ENCODE data around the gene TRMT10C.
"Not testable (repeated sequence)": the region's sequence is repeated elsewhere in the genome, so short reads cannot be mapped to it uniquely, and the experiment has no call there.

The TRMT10C gene

DNA sequence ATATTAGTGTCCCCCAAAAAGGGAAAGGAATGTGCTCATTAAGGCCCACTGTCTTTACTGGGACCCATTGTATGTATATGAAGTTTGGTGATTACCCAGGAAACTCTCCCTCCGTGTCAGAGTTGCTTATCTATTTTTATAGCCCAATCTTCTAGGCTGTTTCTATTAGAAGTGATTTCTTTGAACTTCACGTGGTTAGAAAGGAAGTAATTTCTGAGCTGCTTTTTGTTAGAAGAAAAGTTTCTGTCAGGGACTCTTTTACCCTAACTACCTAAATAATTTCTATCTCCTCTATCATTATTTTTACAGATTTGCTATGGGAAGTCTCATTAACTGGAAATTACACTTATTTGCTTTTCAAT, 31.0 kb upstream of the TRMT10C start:
- H3K4me1 ChIP-seq (ENCODE audit: control insufficient read depth, low read depth, low read length) = peaks cover 4% of the 10 kb centered on the region
- no peaks in the 10 kb centered on the region for H3K9me3 ChIP-seq (ENCODE audit: control insufficient read depth, low read depth, low read length)
- no peaks in the 10 kb centered on the region for H3K27me3 ChIP-seq (ENCODE audit: control insufficient read depth, insufficient read depth, low read length)
- no peak overlapping the region for H3K9ac ChIP-seq (ENCODE audit: low read length)
- H3K4me3 ChIP-seq (ENCODE audit: low read length) = no peak overlapping the region
- no peaks in the 10 kb centered on the region for H3K36me3 ChIP-seq (ENCODE audit: control insufficient read depth, low read depth, low read length)
- no peak overlapping the region for H3K27ac ChIP-seq (ENCODE audit: low read length)

DNA sequence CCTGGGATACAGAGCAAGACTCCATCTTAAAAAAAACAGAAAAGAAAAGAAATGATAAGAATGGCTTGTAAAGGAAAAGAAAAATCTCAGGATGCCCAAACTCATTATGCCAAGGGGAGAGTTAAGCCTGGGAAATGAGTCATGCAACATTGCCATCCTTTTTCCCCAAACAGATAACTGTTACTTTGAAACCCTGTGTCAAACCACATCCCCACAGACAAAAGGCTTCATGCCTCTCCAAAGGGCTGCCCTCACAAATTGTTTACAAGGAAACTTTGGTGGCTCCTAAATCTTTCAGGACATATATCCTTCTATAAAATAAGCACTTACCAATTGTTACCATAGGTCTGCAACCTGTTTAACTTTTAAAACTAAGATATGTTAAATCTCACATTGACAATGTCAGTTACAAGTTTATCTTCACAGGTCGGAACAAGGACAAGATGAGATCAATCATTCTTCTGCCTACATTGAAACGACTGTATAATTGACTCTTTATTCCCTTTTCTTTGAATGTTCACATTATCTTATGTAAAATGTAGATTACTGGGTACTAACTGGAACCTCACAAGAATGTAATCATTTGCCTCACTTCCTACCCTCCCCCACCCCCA, 30.1 kb upstream of the TRMT10C start:
- Histone ChIP-seq H3K9ac (ENCODE audit: low read length) (no peak overlapping the region), H3K27ac (ENCODE audit: low read length) (no peak overlapping the region), H3K4me1 (ENCODE audit: control insufficient read depth, low read depth, low read length) (peaks cover 4% of the 10 kb centered on the region)

DNA sequence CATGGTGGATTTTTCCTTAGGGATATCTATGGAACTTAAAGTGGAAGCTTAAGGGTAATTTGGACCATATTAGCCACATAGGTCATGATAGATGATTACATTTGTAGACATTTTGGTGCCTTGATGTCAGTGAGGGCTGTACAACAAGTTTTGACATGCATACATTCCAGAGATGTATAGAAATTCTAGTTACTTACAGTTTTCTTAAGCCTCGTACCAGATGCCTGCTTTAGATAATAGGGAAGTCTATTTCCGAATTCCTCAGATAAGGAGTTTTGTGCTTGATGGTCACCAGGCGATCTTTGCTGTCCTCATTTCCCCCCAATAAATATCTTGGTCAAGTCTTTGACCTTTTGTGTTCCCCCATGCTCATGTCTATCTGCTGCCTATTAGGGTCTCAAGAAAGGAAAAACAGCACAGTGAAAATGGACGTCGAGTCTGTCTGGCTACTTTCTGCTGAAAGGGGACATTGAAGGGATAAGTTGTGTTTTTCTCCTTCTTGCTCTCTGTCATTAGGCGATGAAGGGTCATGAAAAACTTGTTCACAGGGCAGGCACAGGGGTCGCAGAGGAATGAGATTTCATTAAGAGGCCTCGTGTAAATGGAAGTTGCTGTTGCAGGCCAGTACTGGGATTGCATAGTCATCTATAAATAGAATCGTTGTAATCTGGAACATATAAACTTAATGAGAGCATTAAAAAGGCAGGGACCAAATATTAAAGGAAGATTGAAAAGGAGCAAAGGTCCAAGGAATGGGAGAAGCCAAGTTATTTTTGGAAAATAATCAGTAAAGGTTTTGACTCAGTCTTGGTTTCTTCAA, 28.7 kb upstream of the TRMT10C start:
- no peaks in the 10 kb centered on the region for H3K36me3 ChIP-seq (ENCODE audit: control insufficient read depth, low read depth, low read length)
- H3K27ac ChIP-seq (ENCODE audit: low read length) = no peak overlapping the region
- no peak overlapping the region for H3K9ac ChIP-seq (ENCODE audit: low read length)
- H3K9me3 ChIP-seq (ENCODE audit: control insufficient read depth, low read depth, low read length) = no peaks in the 10 kb centered on the region
- H3K4me3 ChIP-seq (ENCODE audit: low read length) = no peak overlapping the region
- H3K27me3 ChIP-seq (ENCODE audit: control insufficient read depth, insufficient read depth, low read length) = no peaks in the 10 kb centered on the region
- peaks cover 4% of the 10 kb centered on the region for H3K4me1 ChIP-seq (ENCODE audit: control insufficient read depth, low read depth, low read length)

More for the DNA sequence above, 30.1 kb upstream of the TRMT10C start:
- Histone ChIP-seq H3K36me3 (ENCODE audit: control insufficient read depth, low read depth, low read length) (no peaks in the 10 kb centered on the region), H3K4me3 (ENCODE audit: low read length) (no peak overlapping the region), H3K27me3 (ENCODE audit: control insufficient read depth, insufficient read depth, low read length) (no peaks in the 10 kb centered on the region), H3K9me3 (ENCODE audit: control insufficient read depth, low read depth, low read length) (no peaks in the 10 kb centered on the region)

DNA sequence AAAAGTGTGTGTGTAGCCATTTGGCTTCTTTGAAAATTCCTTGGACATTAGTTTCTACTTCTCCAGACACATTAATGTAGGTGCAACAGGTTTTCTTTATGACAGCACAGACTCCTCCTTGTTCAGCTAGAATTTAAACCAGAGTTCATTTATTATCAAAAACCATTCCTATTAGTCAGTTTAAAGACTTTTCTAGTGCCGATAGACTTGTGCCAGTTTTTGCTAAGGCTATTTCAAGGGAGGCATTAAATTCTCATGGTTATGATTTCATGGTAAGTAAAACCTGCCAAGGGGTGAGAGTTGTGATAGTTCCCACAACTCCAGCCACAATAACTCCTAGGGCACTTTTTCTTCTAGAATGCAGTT, 28.1 kb upstream of the TRMT10C start:
- Histone ChIP-seq H3K9ac (ENCODE audit: low read length) (no peak overlapping the region), H3K4me1 (ENCODE audit: control insufficient read depth, low read depth, low read length) (peaks cover 4% of the 10 kb centered on the region), H3K36me3 (ENCODE audit: control insufficient read depth, low read depth, low read length) (no peaks in the 10 kb centered on the region), H3K4me3 (ENCODE audit: low read length) (no peak overlapping the region), H3K9me3 (ENCODE audit: control insufficient read depth, low read depth, low read length) (no peaks in the 10 kb centered on the region), H3K27ac (ENCODE audit: low read length) (no peak overlapping the region), H3K27me3 (ENCODE audit: control insufficient read depth, insufficient read depth, low read length) (no peaks in the 10 kb centered on the region)

DNA sequence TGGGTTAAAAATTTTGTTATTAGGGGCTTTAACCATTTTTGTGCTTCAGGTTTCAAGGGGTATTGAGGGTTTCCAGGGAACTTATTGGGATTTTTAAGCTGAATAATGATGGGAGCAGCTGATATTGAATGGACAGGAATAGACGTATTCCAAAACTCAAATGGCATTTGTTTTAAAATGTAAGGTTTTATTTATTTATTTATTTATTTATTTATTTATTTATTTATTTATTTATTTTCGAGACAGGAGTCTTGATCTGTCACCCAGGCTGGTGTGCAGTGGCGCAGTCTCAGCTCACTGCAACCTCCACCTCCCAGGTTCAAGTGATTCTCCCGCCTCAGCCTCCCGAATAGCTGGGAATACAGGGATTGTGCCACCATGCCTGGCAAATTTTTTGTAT, 26.4 kb upstream of the TRMT10C start:
- Histone ChIP-seq H3K36me3 (ENCODE audit: control insufficient read depth, low read depth, low read length) (no peaks in the 10 kb centered on the region), H3K4me3 (ENCODE audit: low read length) (no peak overlapping the region), H3K9ac (ENCODE audit: low read length) (no peak overlapping the region), H3K27me3 (ENCODE audit: control insufficient read depth, insufficient read depth, low read length) (no peaks in the 10 kb centered on the region), H3K9me3 (ENCODE audit: control insufficient read depth, low read depth, low read length) (no peaks in the 10 kb centered on the region), H3K4me1 (ENCODE audit: control insufficient read depth, low read depth, low read length) (peaks cover 4% of the 10 kb centered on the region), H3K27ac (ENCODE audit: low read length) (no peak overlapping the region)

DNA sequence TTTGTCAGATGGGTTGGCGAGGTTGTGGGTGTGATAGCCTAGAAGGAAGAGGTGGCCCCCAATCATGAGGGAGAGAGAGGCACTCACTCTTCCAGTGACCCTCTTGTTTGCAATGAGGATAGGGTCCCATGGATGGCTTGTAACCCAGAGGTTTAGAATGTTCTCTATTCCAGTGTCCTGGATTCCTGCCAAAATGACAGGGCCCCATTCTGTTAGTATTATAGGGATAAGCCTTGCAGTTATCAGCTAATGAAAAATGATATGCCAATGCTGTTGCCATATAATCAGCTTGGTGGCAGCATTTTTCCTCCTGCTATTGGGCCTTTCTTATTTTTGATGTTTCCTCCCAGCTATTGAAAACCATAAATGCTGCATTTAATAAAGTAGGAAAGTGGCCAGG, 25.4 kb upstream of the TRMT10C start:
- H3K4me3 ChIP-seq (ENCODE audit: low read length) = no peak overlapping the region
- no peaks in the 10 kb centered on the region for H3K36me3 ChIP-seq (ENCODE audit: control insufficient read depth, low read depth, low read length)
- peaks cover 4% of the 10 kb centered on the region for H3K4me1 ChIP-seq (ENCODE audit: control insufficient read depth, low read depth, low read length)
- H3K27me3 ChIP-seq (ENCODE audit: control insufficient read depth, insufficient read depth, low read length) = no peaks in the 10 kb centered on the region
- H3K9ac ChIP-seq (ENCODE audit: low read length) = no peak overlapping the region
- H3K27ac ChIP-seq (ENCODE audit: low read length) = no peak overlapping the region
- no peaks in the 10 kb centered on the region for H3K9me3 ChIP-seq (ENCODE audit: control insufficient read depth, low read depth, low read length)

DNA sequence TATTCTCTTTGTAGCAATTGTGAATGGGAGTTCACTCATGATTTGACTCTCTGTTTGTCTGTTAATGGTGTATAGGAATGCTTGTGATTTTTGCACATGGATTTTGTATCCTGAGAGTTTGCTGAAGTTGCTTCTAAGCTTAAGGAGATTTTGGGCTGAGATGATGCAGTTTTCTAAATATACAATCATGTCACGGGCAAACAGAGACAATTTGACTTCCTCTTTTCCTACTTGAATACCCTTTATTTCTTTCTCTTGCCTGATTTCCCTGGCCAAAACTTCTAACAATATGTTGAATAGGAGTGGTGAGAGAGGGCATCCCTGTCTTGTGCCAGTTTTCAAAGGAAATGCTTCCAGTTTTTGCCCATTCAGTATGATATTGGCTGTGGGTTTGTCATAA, 24.7 kb upstream of the TRMT10C start:
- H3K9ac ChIP-seq (ENCODE audit: low read length) = not testable (repeated sequence)

DNA sequence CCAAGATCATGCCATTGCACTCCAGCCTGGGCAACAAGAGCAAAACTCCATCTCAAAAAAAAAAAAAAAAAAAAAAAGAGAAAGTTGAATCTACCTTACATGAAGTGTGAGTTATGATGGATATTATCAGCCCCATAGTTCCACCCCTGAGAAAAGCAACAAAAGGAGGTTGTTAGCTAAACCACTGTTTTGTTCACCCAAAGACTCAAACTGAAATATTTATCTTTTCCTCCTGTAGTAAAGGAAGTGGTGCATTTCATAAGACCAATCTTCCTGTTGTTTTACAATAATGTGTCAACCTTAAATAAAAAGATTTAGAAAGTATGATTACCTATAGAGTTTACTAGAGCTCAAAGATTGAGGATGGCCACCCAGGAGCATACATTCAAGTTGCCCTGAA, 18.7 kb upstream of the TRMT10C start:
- Histone ChIP-seq H3K4me3 (ENCODE audit: low read length) (no peak overlapping the region), H3K27me3 (ENCODE audit: control insufficient read depth, insufficient read depth, low read length) (no peaks in the 10 kb centered on the region), H3K9me3 (ENCODE audit: control insufficient read depth, low read depth, low read length) (no peaks in the 10 kb centered on the region), H3K4me1 (ENCODE audit: control insufficient read depth, low read depth, low read length) (no peaks in the 10 kb centered on the region), H3K9ac (ENCODE audit: low read length) (no peak overlapping the region), H3K27ac (ENCODE audit: low read length) (no peak overlapping the region), H3K36me3 (ENCODE audit: control insufficient read depth, low read depth, low read length) (no peaks in the 10 kb centered on the region)

More for the DNA sequence above, 24.7 kb upstream of the TRMT10C start:
- H3K9me3 ChIP-seq (ENCODE audit: control insufficient read depth, low read depth, low read length); H3K27ac ChIP-seq (ENCODE audit: low read length); H3K36me3 ChIP-seq (ENCODE audit: control insufficient read depth, low read depth, low read length); H3K4me3 ChIP-seq (ENCODE audit: low read length); H3K4me1 ChIP-seq (ENCODE audit: control insufficient read depth, low read depth, low read length); H3K27me3 ChIP-seq (ENCODE audit: control insufficient read depth, insufficient read depth, low read length): not testable (repeated sequence)

DNA sequence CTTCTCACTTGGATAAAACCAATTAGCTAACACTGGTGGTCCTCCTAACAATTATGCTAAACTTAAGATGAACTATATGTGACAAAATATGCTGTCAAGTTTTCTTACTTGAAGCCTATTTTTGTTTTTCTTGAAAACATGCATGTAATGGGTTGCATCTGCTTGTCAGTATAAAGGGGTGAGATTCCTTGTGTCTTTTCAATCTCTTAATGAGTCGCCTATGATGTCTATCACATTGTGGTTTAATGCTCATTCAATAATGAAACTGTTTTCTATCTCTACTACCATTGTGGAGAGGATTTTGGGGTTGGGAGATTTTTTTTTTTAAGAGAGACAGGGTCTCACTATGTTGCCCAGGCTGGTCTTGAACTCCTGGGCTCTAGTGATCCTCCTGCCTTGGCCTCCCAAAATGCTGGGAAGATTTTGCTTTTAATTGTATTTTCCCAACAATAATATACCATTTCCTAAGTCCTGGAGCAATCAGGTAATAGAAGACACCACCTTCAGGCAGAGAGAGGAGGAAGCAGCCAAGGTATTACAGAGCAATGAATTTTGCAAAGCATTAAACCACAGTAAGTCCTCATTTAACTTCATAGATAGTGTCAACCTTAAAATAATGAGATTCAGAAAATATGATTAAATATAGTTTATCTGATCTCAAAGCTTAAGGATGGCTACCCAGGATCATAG, 17.4 kb upstream of the TRMT10C start:
- no peak overlapping the region for H3K9ac ChIP-seq (ENCODE audit: low read length)
- no peak overlapping the region for H3K4me3 ChIP-seq (ENCODE audit: low read length)
- H3K9me3 ChIP-seq (ENCODE audit: control insufficient read depth, low read depth, low read length) = no peaks in the 10 kb centered on the region
- H3K27me3 ChIP-seq (ENCODE audit: control insufficient read depth, insufficient read depth, low read length) = no peaks in the 10 kb centered on the region
- H3K27ac ChIP-seq (ENCODE audit: low read length) = no peak overlapping the region
- H3K36me3 ChIP-seq (ENCODE audit: control insufficient read depth, low read depth, low read length) = no peaks in the 10 kb centered on the region
- H3K4me1 ChIP-seq (ENCODE audit: control insufficient read depth, low read depth, low read length) = peaks cover 5% of the 10 kb centered on the region

DNA sequence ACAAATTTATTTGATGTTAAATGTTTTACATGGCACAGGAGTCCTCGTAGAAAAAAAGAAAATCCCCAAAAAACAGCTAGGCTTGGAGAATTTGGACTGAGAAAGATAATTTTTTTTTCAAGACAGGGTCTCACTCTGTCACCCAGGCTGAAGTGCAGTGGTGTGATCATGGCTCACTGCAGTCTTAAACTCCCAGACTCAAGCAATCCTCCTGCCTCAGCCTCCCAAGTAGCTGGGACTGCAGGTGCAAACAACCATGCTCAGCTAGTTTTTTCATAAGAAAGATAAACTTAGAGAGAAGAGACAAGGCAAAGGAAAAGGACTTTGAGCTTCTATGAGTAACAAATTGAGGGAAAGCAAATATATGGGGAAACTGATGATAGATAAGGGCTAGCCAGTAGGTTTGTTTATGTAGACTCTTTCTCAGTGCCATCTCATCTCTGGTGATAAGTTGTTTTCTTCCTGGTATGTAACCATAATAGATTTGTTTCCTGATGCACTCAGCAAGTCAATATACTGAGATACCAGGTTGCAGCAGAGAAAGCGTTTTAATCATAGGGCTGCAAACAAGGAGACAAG, 13.1 kb upstream of the TRMT10C start:
- no peaks in the 10 kb centered on the region for H3K9me3 ChIP-seq (ENCODE audit: control insufficient read depth, low read depth, low read length)

DNA sequence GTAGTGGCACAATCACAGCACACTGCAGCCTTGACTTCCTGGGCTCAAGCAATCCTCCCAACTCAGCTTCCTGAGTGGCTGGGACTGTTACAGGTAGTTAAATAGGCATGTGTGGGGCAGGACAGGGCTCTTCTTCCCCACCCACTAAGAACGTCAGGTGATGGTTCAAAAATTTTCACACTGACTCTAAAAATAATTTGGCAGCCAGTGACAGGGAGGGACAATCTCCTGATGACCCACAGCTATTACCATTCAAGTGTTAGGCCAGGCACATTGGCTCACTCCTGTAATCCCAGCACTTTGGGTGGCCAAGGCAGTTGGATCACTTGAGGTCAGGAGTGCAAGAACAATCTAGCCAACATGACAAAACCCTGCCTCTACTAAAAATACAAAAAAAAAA, 12.2 kb upstream of the TRMT10C start:
- no peaks in the 10 kb centered on the region for H3K36me3 ChIP-seq (ENCODE audit: control insufficient read depth, low read depth, low read length)
- peaks cover 5% of the 10 kb centered on the region for H3K4me1 ChIP-seq (ENCODE audit: control insufficient read depth, low read depth, low read length)
- H3K9ac ChIP-seq (ENCODE audit: low read length) = no peak overlapping the region
- no peak overlapping the region for H3K27ac ChIP-seq (ENCODE audit: low read length)
- H3K9me3 ChIP-seq (ENCODE audit: control insufficient read depth, low read depth, low read length) = no peaks in the 10 kb centered on the region
- H3K27me3 ChIP-seq (ENCODE audit: control insufficient read depth, insufficient read depth, low read length) = no peaks in the 10 kb centered on the region
- H3K4me3 ChIP-seq (ENCODE audit: low read length) = no peak overlapping the region

More for the DNA sequence above, 13.1 kb upstream of the TRMT10C start:
- H3K4me1 ChIP-seq (ENCODE audit: control insufficient read depth, low read depth, low read length) = peaks cover 5% of the 10 kb centered on the region
- no peak overlapping the region for H3K9ac ChIP-seq (ENCODE audit: low read length)
- no peaks in the 10 kb centered on the region for H3K36me3 ChIP-seq (ENCODE audit: control insufficient read depth, low read depth, low read length)
- no peaks in the 10 kb centered on the region for H3K27me3 ChIP-seq (ENCODE audit: control insufficient read depth, insufficient read depth, low read length)
- H3K27ac ChIP-seq (ENCODE audit: low read length) = no peak overlapping the region
- no peak overlapping the region for H3K4me3 ChIP-seq (ENCODE audit: low read length)
